Colon (tissue), 2 donors: ENCODE results near the gene UGT1A10.
"Not testable (repeated sequence)": the region's sequence is repeated elsewhere in the genome, so short reads cannot be mapped to it uniquely, and the experiment has no call there.

Experiments
- FAIRE-seq: peaks from 2 replicates; lab custom pipeline; 2012; peaks lifted over from hg19 to GRCh38; lab: Jason Lieb, UNC
- donor health status: control.
- donor health status: control.

Gene UGT1A10

DNA sequence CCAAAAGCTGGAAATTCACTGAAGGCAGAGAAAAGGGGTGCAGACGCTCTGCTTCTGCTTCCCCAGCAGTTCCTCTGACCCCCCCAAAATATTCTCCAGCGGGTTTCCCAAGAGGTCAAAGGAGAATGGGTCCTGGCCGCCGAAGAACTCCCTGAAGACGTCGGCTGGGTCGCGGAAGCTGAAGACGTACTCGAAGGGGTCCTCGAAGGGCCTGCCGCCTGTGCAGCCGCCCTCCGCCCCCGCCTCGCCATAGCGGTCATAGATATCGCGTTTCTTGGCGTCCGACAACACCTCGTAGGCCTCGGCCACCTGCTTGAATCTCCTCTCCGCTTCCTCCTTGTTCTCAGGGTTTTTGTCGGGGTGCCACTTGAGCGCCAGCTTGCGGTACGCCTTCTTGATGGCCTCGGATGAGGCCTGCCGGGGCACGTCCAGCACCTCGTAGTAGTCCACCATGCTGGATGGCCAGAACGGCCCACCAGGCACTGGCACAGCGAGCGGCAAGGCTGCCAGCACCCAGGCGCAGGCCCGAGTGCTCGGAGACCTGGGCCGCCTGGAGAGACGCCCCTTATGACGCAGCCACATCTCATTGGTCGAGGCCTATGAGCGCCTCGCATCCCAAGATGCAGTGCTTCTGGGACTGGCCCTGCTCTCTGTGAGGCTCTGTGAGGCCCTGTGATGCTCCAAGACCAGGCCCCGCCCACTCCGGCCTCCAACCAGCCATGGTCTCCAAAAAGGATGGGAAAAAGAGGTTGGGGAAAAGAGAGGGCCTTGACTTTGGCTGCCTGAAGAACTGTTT lies 107.4 kb downstream of the UGT1A10 start:
- no peak for FAIRE-seq

DNA sequence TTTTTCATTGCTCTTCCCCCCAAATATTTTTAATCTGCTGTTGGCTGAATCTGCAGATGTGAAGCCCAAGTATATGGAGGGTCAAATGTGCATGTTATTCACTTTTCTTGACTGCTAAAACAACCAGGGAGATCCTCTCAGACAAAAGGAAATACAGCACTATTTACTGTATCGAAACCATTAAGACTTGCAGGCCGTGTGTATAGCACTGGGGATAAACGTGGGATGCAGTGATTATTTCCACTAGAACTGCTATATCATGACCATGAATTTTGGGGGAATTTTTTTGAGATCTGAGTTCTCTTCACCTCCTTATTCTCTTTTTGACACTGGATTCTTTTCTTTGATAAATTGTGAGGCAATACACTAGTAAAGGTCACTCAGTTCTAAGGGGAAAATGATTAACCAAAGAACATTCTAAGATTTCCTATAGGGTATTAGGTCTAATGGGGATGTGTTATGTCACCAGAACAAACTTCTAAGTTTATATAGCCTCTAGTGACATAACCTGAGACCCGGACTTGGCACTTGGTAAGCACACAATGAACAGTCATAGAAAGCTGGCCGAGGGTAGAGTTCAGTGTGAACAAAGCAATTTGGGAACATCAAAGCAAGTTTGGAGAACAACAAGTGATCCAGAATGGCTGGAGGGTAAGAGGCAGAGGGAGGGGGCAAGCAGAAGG lies 109.0 kb downstream of the UGT1A10 start:
- no peak for FAIRE-seq

DNA sequence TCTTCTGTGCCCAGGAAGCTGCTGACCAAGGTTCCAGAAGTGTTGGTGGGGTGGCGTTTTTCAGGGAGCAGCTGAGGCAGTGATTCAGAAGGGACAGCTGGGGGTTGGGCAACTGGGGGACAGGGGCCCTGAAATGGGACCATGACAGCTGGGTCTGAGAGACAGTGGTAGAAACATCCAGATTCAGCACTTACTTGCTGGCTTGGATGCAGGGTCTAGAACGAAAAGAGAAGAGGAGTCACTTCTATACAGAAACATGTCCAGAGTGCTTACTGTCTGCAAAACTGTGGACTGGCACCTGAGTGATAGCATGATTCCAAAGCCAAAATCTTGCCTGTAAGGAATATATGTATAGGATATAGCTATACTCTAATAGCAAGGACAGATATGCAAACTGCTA lies 109.6 kb downstream of the UGT1A10 start:
- FAIRE-seq = not testable (repeated sequence)

DNA sequence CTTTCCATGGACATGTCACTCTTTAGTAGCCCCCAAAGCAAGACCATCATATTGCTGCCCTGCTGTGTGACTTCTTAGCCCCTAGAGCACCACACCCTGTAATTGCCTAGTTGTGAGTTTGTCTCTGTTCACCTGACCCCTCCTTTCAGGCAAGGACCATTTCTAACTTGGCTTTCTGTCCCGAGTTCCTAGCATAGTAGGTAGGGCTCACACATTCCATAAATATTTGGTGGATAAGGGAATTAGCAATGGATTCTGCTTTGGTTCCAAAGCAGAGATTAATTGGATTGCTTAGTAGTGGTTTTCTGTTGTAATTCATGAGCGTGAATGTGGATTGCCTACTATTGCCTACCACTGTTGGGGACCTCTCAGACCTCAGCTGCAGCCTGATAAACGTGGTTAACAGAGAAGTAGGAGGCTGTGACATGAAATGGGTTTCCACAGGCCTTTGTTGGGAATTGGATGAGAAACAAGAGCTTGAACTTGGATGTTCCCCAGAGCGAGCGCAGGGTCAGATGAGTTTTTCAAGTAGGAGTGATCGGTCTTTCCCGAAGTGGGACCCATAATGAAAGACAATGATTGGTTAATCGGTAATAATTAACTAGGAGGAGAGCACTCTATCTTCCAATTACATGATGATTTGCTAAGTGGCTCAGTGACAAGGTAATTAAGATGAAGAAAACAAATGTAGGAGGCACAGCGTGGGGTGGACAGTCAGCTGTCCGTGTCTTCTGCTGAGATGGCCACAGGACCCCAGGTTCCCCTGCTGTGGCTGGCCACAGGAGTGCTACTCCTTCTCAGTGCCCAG lies 110.4 kb downstream of the UGT1A10 start:
- no peak for FAIRE-seq

DNA sequence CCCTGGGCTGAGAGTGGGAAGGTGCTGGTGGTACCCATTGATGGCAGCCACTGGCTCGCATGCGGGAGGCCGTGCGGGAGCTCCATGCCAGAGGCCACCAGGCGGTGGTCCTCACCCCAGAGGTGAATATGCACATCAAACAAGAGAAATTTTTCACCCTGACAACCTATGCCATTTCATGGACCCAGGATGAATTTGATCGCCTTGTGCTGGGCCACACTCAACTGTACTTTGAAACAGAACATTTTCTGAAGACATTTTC lies 111.0 kb downstream of the UGT1A10 start:
- no peak for FAIRE-seq

DNA sequence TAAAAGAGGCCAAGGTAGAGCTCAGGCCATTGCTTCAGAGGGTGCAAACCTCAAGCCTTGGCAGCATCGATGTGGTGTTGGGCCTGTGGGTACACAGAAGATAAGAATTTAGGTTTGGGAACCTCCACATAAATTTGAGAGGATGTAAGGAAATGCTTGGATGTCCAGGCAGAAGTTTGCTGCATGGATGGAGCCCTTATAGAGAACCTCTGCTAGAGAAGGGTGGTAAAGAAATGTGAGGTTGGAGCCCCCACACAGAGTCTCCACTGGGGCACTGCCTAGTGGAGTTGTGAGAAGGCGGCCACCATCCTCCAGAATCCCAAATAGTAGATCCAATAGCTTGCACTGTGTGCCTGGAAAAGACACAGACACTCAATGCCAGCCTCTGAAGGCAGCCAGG lies 114.4 kb downstream of the UGT1A10 start:
- FAIRE-seq = not testable (repeated sequence)

DNA sequence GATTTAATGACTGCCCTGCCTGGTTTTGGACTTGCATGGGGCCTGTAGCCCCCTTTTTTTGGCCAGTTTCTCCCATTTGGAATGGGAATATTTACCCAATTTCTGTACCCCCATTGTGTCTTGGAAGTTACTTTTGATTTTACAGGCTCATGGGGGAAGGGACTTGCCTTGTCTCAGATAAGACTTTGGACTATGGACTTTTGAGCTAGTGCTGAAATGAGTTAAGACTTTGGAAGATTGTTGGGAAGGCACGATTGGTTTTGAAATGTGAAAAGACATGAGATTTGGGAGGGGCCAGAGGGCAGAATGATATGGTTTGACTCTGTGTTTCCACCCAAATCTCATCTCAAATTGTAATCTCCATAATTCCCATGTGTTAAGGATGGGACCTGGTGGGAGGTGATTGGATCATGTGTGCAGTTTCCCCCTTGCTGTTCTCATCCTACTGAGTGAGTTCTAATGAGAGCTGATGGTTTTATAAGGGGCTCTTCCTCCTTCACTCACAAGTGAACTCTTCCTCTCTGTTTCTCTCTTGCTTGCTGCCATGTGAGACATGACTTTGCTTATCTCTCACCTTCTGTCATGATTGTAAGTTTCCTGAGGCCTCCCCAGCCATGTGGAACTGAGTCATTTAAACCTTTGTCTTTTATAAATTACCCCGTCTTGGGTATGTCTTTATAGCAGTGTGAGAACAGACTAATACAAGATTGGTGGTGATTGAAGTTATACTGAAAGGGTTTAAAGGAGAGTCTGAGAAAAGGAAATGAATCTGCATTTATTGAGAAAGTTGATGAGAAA lies 115.2 kb downstream of the UGT1A10 start:
- FAIRE-seq = not testable (repeated sequence)

DNA sequence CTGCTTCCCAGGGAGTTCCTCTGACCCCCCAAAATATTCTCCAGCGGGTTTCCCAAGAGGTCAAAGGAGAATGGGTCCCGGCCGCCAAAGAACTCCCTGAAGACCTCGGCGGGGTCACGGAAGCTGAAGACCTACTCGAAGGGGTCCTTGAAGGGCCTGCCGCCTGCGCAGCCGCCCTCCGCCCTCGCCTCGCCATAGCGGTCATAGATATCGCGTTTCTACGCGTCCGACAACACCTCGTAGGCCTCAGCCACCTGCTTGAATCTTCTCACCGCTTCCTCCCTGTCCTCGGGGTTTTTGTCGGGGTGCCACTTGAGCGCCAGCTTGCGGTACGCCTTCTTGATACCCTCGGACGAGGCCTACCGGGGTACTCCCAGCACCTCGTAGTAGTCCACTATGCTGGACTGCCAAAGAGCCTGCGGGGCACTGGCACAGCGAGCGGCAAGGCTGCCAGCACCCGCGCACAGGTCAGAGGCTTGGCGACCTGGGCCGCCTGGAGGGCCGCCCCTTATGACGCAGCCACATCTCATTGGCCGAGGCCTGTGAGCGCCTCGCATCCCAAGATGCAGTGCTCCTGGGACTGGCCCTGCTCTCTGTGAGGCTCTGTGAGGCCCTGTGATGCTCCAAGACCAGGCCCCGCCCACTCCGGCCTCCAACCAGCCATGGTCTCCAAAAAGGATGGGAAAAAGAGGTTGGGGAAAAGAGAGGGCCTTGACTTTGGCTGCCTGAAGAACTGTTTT lies 118.8 kb downstream of the UGT1A10 start:
- FAIRE-seq = no peak

DNA sequence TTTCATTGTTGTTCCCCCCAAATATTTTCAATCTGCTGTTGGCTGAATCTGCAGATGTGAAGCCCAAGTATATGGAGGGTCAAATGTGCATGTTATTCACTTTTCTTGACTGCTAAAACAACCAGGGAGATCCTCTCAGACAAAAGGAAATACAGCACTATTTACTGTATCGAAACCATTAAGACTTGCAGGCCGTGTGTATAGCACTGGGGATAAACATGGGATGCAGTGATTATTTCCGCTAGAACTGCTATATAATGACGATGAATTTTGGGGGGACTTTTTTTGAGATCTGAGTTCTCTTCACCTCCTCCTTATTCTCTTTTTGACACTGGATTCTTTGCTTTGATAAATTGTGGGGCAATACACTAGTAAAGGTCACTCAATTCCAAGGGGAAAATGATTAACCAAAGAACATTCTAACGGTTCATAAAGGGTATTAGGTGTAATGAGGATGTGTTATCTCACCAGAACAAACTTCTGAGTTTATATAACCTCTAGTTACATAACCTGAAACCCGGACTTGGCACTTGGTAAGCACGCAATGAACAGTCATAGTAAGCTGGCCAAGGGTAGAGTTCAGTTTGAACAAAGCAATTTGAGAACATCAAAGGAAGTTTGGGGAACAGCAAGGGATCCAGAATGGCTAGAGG lies 120.3 kb downstream of the UGT1A10 start:
- FAIRE-seq = peak; percentile 65

DNA sequence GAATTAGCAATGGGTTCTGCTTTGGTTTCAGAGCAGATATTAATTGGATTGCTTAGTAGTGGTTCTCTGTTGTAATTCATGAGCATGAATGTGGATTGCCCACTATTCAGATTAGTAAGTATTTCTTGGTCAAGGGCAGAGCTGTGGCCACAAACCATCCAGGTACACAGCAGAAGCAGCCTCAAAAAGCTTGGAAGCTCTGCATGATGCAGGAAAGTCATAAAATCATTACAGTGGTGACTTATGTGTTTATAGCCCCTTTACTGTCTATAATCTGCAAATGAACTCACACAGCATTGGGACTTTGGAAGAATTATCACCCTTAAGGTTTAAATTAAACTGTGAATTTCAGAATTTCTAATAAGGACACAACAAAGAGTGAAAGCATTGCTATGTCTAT lies 121.9 kb downstream of the UGT1A10 start:
- no peak for FAIRE-seq

DNA sequence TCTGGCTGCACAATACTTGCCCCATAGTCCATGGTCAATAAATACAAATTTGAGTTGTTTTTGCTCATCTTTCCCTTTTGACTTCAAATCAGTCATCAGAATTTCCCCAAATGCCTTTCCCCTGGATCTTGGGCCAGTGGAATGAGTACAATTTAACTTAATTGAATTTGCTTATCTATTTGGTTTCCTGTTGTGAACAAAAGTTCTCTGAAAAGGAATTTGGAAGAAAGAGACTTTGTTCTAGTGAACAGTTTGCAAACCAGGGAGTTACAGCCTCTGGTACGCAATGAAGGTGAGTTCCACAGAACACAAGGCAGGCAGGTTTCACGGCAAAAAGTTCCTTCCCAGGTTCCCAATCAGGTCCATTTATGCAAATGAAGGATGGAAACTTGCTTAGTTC lies 122.6 kb downstream of the UGT1A10 start:
- no peak for FAIRE-seq

DNA sequence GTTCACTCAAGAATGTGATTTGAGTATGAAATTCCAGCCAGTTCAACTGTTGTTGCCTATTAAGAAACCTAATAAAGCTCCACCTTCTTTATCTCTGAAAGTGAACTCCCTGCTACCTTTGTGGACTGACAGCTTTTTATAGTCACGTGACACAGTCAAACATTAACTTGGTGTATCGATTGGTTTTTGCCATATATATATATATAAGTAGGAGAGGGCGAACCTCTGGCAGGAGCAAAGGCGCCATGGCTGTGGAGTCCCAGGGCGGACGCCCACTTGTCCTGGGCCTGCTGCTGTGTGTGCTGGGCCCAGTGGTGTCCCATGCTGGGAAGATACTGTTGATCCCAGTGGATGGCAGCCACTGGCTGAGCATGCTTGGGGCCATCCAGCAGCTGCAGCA lies 123.8 kb downstream of the UGT1A10 start, which contains the start of gene UGT1A1:
TSS of gene UGT1A1 (plus strand) at position 228 of the 400 bp plus-strand sequence. CDS start at position 246, 18 bp downstream.
- no peak for FAIRE-seq

DNA sequence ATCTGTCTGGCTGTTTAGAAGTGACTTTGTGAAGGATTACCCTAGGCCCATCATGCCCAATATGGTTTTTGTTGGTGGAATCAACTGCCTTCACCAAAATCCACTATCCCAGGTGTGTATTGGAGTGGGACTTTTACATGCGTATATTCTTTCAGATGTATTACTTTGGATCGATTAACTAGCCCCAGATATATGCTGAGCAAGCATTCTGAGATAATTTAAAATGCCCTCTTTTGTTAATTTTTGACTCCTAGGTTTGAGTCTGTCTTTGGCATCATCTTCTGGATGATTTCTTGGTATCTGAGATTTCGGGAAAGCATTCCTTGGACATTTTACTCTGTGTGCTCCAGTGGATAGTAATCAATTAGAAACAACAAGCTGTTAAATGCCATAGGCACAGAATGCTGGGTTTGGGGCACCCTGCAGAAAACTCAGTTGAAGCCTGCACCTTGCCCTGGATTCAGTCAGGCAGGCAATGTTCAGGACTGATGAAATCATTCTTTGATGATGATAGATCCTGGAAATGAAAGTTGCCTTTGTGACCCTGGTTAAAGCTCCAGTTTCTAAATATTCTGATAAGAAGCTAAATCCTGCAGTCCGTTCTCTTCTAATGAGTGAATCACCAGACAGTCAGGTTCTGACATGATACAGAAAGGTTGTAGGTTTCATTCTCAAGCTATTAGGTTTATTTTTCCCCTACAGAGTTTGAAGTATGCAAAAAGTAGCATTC lies 125.0 kb downstream of the UGT1A10 start:
- no peak for FAIRE-seq

DNA sequence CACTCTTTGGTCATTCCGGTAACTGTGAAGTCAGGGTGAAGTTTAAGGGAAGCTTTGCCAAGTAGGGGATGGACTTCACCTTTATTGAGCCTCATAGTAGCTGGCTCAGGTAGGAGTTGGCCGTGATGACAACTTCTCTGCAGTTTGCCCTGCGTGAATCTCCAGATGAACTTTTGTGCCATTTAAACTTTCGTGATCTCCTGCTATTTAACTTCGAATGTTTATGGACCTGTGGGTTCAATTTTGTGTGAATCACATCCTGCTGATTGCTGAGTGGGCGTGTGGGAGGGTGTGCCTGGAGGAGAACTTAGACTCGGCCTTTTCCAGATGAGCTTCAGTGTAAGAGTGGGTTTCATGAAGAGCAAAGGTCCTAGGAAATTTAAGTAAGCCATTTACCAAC lies 128.0 kb downstream of the UGT1A10 start:
- FAIRE-seq = no peak

DNA sequence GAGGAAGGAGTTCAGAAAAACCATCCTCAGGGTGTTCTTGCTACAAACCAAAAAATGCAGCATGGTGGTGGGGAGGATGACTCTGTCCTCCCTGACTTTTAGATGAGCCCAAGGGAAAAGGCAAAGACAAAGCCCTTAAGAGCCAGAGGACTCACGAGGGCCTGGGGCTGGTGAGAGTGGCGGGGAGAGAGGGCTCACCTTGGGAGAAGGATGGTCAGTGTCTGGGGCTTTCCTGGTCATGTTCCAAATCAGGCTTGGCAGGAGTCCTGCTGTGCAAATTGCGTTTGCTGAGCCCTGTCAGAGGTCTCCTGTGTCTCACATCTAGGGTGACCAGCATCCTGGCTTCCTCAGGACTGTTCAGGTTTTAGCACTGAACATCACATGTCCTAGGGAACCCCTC lies 128.5 kb downstream of the UGT1A10 start:
- no peak for FAIRE-seq

DNA sequence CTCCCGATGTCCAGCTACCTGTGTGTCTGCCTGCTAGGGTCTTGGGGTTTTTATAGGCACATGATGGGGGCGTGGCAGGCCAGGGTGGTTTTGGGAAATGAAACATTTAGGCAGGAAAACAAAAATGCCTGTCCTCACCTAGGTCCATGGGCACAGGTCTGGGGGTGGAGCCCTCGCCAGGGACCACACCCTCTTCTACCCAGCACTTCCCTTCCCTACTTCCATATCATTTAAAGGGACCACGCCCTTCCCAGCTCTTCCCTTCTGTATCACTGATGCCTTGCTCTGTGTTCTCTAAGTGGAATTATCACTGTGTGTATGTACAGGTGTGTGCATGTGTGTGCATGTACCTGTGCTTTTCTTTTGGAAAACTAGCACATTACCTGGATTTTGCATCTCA lies 130.2 kb downstream of the UGT1A10 start:
- no peak for FAIRE-seq

DNA sequence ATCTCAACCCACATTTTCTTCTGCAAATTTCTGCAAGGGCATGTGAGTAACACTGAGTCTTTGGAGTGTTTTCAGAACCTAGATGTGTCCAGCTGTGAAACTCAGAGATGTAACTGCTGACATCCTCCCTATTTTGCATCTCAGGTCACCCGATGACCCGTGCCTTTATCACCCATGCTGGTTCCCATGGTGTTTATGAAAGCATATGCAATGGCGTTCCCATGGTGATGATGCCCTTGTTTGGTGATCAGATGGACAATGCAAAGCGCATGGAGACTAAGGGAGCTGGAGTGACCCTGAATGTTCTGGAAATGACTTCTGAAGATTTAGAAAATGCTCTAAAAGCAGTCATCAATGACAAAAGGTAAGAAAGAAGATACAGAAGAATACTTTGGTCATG lies 131.8 kb downstream of the UGT1A10 start:
- FAIRE-seq = no peak

DNA sequence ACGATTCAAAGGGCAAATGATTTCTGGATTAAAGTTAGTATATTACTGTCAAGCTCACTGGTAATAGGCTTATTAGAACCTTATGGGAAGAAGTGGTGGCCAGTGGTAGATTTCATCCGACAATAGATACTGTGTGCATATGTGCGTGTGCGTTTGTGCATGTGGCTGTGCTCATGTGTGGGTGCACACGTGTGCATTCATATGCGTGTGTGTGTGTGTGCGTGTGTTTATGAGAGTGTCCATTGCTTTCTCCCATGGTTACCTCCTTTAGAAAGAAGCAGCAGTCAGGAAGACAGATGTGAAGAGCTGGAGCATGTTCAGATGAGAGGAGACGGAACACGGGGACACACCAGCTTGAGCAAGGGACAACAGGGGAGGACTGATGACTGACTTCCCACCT lies 133.0 kb downstream of the UGT1A10 start:
- FAIRE-seq = no peak

DNA sequence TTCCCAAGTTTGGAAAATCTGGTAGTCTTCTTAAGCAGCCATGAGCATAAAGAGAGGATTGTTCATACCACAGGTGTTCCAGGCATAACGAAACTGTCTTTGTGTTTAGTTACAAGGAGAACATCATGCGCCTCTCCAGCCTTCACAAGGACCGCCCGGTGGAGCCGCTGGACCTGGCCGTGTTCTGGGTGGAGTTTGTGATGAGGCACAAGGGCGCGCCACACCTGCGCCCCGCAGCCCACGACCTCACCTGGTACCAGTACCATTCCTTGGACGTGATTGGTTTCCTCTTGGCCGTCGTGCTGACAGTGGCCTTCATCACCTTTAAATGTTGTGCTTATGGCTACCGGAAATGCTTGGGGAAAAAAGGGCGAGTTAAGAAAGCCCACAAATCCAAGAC lies 135.9 kb downstream of the UGT1A10 start:
- no peak for FAIRE-seq

DNA sequence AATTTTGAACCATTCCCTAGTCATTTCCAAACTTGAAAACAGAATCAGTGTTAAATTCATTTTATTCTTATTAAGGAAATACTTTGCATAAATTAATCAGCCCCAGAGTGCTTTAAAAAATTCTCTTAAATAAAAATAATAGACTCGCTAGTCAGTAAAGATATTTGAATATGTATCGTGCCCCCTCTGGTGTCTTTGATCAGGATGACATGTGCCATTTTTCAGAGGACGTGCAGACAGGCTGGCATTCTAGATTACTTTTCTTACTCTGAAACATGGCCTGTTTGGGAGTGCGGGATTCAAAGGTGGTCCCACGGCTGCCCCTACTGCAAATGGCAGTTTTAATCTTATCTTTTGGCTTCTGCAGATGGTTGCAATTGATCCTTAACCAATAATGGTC lies 136.3 kb downstream of the UGT1A10 start:
- FAIRE-seq = no peak
